ENCODE measurements around the gene RREB1. TPM values are rescaled to one million over a fixed set of nuclear protein-coding genes. Genes with fewer than 3 reads are reported as not detected.

Gene RREB1
- polyA plus RNA-seq, 2 of the 4 experiments (the other 2 are of a cell fraction): 2.2 to 5.0 TPM

DNA sequence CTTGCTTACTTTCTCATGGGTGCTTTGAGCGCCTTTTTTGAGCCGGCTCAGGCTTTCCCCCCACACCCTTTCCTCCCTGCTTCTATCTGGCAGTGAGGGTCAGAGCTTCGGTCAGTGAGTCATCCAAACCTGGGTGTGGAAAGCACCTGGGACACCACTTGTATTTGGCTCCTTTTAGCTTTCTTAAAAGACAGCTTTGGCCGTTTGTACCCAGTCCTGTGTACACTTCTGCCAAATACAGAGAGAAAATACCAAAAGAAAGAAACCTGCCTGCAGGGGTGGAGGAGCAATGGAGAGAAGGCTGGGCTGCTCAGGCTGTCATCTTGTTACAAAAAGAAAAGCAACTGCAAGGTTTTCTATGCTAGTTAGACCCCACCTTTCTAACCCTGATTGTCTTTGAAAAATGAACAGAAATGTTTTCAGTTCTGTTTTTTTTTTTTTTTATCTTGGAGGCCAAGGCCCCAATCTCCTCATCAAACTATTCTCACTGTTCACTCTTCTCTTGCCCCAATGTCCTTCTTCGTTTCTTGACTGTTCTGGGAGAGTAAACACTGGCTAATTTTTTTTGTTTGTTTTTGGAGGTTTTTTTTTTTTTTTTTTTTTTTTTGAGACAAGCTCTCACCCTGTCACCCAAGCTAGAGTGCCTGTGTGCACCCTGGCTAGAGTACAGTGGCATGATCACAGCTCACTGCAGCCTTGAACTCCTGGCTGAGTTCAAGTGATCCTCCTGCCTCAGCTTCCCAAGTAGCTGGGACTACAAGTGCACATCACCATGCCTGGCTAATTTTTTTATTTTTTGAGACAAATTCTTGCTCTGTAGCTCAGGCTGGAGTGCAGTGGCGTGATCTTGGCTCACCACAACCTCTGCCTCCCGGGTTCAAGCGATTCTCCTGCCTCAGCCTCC is 128.8 kb downstream of the RREB1 start:
- ChIA-PET POLR2A (no interaction called here), CTCF (interaction anchor here (0.6 to 5.0 kb wide), 6 partner anchors 12 to 769 kb away, joined by 3 to 24 read pairs (median 4); no protein-coding TSS in a partner anchor)
- ATAC-seq (no peak), FAIRE-seq (no peak), DNase-seq (ENCODE audit: low read depth in 1 of 2, low spot score in 1 of 2) (no peak)
- Histone ChIP-seq H3K4me2 (no peak overlapping the region), H3K27ac (peak overlapping the region in 1 of 2 experiments; percentile 26; a peak in 2 of 6 replicates), H3K4me3 (no peak overlapping the region), H3K9me3 (no peaks in the 10 kb centered on the region), H3K4me1 (peaks cover 17% of the 10 kb centered on the region)
- TF ChIP-seq SMC3 (IDR thresholded peaks at IDR 0.05) (no peak), MAFK (IDR thresholded peaks at IDR 0.05; ENCODE audit: partially characterized antibody) (no peak), HDAC2 (IDR thresholded peaks at IDR 0.05) (no peak), HOXA7 (CRISPR knock-in tag; IDR thresholded peaks at IDR 0.05) (no peak), TP53 (CRISPR knock-in tag; IDR thresholded peaks at IDR 0.05) (no peak), EHMT2 (IDR thresholded peaks at IDR 0.05; ENCODE audit: low read depth) (no peak), SREBF2 (IDR thresholded peaks at IDR 0.05) (no peak), KDM5A (IDR thresholded peaks at IDR 0.05) (no peak), POLR2AphosphoS2 (conservative IDR thresholded peaks at IDR 0.05; ENCODE audit: low read length) (no peak), RNF2 (IDR thresholded peaks at IDR 0.05; ENCODE audit: borderline replicate concordance, low read depth) (no peak), PHF8 (IDR thresholded peaks at IDR 0.05; ENCODE audit: borderline replicate concordance, low read depth) (no peak), JUN (IDR thresholded peaks at IDR 0.05) (no peak), ZNF302 (CRISPR knock-in tag; IDR thresholded peaks at IDR 0.05) (no peak), TFCP2L1 (CRISPR knock-in tag; IDR thresholded peaks at IDR 0.05) (no peak)
- TF ChIP-seq, protein P1, sequence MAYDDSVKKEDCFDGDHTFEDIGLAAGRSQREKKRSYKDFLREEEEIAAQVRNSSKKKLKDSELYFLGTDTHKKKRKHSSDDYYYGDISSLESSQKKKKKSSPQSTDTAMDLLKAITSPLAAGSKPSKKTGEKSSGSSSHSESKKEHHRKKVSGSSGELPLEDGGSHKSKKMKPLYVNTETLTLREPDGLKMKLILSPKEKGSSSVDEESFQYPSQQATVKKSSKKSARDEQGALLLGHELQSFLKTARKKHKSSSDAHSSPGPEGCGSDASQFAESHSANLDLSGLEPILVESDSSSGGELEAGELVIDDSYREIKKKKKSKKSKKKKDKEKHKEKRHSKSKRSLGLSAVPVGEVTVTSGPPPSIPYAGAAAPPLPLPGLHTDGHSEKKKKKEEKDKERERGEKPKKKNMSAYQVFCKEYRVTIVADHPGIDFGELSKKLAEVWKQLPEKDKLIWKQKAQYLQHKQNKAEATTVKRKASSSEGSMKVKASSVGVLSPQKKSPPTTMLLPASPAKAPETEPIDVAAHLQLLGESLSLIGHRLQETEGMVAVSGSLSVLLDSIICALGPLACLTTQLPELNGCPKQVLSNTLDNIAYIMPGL (CRISPR knock-in tag; IDR thresholded peaks at IDR 0.05; ENCODE audit: borderline replicate concordance): no peak
- TF ChIP-seq, protein P2, sequence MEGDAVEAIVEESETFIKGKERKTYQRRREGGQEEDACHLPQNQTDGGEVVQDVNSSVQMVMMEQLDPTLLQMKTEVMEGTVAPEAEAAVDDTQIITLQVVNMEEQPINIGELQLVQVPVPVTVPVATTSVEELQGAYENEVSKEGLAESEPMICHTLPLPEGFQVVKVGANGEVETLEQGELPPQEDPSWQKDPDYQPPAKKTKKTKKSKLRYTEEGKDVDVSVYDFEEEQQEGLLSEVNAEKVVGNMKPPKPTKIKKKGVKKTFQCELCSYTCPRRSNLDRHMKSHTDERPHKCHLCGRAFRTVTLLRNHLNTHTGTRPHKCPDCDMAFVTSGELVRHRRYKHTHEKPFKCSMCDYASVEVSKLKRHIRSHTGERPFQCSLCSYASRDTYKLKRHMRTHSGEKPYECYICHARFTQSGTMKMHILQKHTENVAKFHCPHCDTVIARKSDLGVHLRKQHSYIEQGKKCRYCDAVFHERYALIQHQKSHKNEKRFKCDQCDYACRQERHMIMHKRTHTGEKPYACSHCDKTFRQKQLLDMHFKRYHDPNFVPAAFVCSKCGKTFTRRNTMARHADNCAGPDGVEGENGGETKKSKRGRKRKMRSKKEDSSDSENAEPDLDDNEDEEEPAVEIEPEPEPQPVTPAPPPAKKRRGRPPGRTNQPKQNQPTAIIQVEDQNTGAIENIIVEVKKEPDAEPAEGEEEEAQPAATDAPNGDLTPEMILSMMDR (IDR thresholded peaks at IDR 0.05): no peak
- TF ChIP-seq, protein P3, sequence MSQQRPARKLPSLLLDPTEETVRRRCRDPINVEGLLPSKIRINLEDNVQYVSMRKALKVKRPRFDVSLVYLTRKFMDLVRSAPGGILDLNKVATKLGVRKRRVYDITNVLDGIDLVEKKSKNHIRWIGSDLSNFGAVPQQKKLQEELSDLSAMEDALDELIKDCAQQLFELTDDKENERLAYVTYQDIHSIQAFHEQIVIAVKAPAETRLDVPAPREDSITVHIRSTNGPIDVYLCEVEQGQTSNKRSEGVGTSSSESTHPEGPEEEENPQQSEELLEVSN (IDR thresholded peaks at IDR 0.05; ENCODE audit: borderline replicate concordance, low read depth): no peak
- TF ChIP-seq, protein P4, sequence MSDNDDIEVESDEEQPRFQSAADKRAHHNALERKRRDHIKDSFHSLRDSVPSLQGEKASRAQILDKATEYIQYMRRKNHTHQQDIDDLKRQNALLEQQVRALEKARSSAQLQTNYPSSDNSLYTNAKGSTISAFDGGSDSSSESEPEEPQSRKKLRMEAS (IDR thresholded peaks at IDR 0.05): no peak
- 66% methylated on average over 8 of the region's 8 CpGs for WGBS (ENCODE audit: missing lambda C conversion rate)

DNA sequence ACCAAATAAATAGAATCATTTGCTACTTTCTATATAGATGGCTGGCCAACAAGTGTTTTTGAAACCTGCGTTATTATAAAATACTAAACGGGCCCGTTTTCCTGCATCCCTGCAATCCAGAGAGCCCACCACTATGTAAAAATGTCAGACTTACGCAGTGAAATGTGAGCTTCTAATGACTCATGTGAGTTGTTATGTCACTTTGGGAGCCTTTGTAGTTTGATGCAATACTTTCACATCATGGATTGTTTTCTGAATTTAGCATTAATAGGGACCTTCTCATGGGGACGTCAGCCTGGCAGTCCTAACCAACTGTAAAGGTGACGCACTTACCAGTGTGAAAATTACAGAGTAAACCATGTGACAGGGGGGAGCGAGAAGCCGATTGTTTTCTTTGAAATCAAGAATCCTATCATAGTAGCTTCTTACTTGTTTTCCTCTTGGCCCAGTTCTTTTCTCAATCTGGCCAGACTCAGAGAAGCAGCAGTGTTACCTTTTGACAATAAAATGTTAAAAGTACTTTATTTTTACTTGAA is 130.0 kb downstream of the RREB1 start:
- Histone ChIP-seq H3K9me3 (no peaks in the 10 kb centered on the region), H3K27ac (no peak overlapping the region), H3K4me3 (no peak overlapping the region), H3K4me1 (peaks cover 28% of the 10 kb centered on the region), H3K4me2 (no peak overlapping the region)
- DNase-seq (ENCODE audit: low read depth in 1 of 2, low spot score in 1 of 2) (no peak), ATAC-seq (no peak), FAIRE-seq (no peak)
- ChIA-PET POLR2A (no interaction called here), CTCF (interaction anchor here (0.9 to 5.0 kb wide), 7 partner anchors 8 to 561 kb away, joined by 3 to 24 read pairs (median 9); no protein-coding TSS in a partner anchor)
- 93% methylated on average over 8 of the region's 8 CpGs for WGBS (ENCODE audit: missing lambda C conversion rate)
- TF ChIP-seq NFE2L2 (conservative IDR thresholded peaks at IDR 0.05; ENCODE audit: low read length): no peak
- TF ChIP-seq, protein P1 (CRISPR knock-in tag; IDR thresholded peaks at IDR 0.05; ENCODE audit: borderline replicate concordance): no peak
- TF ChIP-seq MAFK (IDR thresholded peaks at IDR 0.05; ENCODE audit: partially characterized antibody): no peak
- TF ChIP-seq JUN (IDR thresholded peaks at IDR 0.05): no peak
- no peak for TF ChIP-seq HEYL (CRISPR knock-in tag; IDR thresholded peaks at IDR 0.05)
- TF ChIP-seq SREBF2 (IDR thresholded peaks at IDR 0.05): no peak
- TF ChIP-seq RAD21 (conservative IDR thresholded peaks at IDR 0.05 in 1 of 2, IDR thresholded peaks at IDR 0.05 in 1 of 2): no peak
- TF ChIP-seq GATA3 (IDR thresholded peaks at IDR 0.05; ENCODE audit: borderline replicate concordance): no peak
- no peak for TF ChIP-seq FOSL2 (IDR thresholded peaks at IDR 0.05)
- no peak for TF ChIP-seq FOSL2 (CRISPR knock-in tag; IDR thresholded peaks at IDR 0.05)
- TF ChIP-seq, protein P5, sequence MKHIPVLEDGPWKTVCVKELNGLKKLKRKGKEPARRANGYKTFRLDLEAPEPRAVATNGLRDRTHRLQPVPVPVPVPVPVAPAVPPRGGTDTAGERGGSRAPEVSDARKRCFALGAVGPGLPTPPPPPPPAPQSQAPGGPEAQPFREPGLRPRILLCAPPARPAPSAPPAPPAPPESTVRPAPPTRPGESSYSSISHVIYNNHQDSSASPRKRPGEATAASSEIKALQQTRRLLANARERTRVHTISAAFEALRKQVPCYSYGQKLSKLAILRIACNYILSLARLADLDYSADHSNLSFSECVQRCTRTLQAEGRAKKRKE (CRISPR knock-in tag; IDR thresholded peaks at IDR 0.05; ENCODE audit: low read depth): no peak
- TF ChIP-seq NR3C1 (IDR thresholded peaks at IDR 0.05): no peak
- no peak for TF ChIP-seq HOXA7 (CRISPR knock-in tag; IDR thresholded peaks at IDR 0.05)
